Memory B cell (primary cell): ENCODE data around the gene CRYBA2.

Source experiments
- ATAC-seq: fragments of 150-1000 bp; cut with Tn5 transposase; 2 replicates; pipeline ENCODE4 v1.10.0; 2021; ENCODE audit warnings: low read depth, mild to moderate bottlenecking, moderate library complexity
- DNase-seq, 2 donors: peaks; one replicate each; pipeline ENCODE4 v3.0.0; 2022; ENCODE audit warnings: low spot score in 2 of 2
- H3K27ac Mint-ChIP-seq: one replicate; pipeline ENCODE4 v1.8.0; 2022; ENCODE audit warnings: mild to moderate bottlenecking, moderate library complexity, mixed read lengths
- H3K27me3 Mint-ChIP-seq: one replicate; pipeline ENCODE4 v1.8.0; 2022; ENCODE audit warnings: mixed read lengths
- H3K36me3 Mint-ChIP-seq: one replicate; pipeline ENCODE4 v1.8.0; 2022; ENCODE audit warnings: mild to moderate bottlenecking, mixed read lengths
- H3K4me1 Mint-ChIP-seq: one replicate; pipeline ENCODE4 v1.8.0; 2022; ENCODE audit warnings: mixed read lengths
- H3K4me3 Mint-ChIP-seq: one replicate; pipeline ENCODE4 v1.8.0; 2022; ENCODE audit warnings: mild to moderate bottlenecking, moderate library complexity, mixed read lengths
- H3K9me3 Mint-ChIP-seq: one replicate; pipeline ENCODE4 v1.8.0; 2022; ENCODE audit warnings: mixed read lengths

Gene CRYBA2

DNA sequence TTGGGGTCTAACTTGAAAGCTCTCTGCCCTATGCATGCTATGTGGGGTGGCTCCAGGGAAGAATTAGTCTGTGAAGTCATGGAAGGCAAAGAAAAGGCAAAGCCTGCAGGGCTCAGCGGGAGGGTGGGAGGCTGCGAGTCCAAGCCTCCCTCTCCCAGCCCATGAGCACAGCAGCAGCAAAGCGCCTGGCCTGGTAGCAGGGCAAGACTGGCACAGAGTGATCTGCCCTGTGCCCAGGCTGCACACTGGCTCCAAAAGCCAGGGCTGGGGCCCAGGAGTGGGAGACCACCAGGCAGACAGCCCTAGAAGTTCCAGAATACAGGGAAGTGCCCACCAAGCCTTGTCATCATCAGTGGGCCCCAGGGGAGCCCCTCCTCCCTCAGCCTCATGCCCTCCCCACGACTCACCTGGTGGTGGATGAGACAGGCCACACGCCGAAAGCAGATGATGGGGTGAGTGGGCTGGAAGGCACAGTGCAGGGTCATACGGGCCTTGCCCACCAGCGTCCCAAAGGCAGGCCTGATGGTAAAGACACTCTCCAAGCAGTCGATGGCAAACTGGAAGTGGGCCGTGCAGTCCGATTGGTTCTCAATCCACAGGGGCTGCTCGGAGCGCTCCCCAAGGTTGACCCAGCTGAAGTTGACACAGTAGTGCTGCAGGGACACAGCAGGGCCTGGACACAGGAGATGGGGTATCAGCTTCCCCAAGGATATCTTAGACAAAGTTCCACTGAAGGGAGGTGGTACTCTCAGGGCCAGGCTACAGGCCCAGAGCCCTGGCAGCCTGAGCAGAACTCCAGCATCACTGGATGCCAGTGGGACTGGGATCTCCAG is 36.0 kb upstream of the CRYBA2 start:
- DNase-seq = peak in 1 of 2 donors; percentile 28
- Mint-ChIP-seq H3K9me3 (no peaks in the 10 kb centered on the region), H3K36me3 (no peaks in the 10 kb centered on the region), H3K27ac (no peak overlapping the region), H3K27me3 (peaks cover 18% of the 10 kb centered on the region), H3K4me1 (no peaks in the 10 kb centered on the region), H3K4me3 (no peak overlapping the region)
- ATAC-seq = peak; percentile 22

DNA sequence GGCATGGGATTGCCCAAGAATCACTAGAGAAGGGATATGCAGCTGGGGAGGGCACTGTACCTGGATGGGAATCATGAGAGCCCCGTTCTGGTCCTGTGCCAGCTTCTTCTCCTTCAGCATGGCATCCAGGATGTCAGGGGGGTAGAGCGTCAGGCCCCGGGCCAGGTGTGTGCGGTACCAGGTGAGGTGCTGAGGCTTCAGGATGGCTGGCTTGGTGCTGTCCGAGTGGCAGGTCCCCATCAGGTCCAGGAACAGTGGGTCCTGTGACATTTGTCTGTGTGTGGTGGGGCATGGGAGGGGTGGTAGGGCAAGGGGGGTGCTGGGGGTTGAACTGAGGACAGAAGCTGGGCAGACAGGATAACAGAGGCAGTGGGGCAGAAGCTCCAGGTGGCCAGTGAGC is 34.9 kb upstream of the CRYBA2 start:
- Mint-ChIP-seq H3K4me1 (no peaks in the 10 kb centered on the region), H3K27me3 (peaks cover 18% of the 10 kb centered on the region), H3K27ac (no peak overlapping the region), H3K4me3 (no peak overlapping the region), H3K36me3 (no peaks in the 10 kb centered on the region), H3K9me3 (no peaks in the 10 kb centered on the region)
- ATAC-seq (no peak), DNase-seq (no peak)

DNA sequence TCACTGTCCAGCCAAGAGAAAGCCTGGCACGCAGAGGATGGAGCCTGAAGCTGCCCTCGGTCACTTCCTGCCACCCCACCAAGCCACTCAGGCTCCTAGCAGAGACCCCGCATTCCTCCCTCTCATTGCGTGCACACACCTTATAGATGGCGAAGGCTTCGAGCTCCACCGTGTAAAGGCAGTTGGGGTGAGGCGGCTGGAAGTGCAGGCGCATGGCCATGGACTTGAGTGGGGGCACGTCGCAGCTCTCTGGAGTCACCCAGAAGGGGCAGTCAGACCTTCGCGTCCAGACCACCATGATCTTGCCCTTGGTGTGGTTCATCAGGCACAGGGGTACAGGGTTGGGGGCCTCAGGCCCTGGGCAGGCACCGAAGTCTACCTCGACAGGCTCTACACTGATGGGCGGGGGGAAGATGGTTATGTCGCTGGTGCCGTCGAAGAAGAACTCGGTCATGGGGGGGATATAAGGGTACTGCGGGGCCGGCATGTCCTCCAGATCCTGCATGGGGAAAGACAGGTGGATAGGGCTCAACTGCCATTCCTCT is 34.4 kb upstream of the CRYBA2 start:
- Mint-ChIP-seq H3K4me1 (no peaks in the 10 kb centered on the region), H3K4me3 (no peak overlapping the region), H3K27ac (no peak overlapping the region), H3K9me3 (no peaks in the 10 kb centered on the region), H3K36me3 (no peaks in the 10 kb centered on the region), H3K27me3 (peaks cover 18% of the 10 kb centered on the region)
- DNase-seq (no peak), ATAC-seq (no peak)

DNA sequence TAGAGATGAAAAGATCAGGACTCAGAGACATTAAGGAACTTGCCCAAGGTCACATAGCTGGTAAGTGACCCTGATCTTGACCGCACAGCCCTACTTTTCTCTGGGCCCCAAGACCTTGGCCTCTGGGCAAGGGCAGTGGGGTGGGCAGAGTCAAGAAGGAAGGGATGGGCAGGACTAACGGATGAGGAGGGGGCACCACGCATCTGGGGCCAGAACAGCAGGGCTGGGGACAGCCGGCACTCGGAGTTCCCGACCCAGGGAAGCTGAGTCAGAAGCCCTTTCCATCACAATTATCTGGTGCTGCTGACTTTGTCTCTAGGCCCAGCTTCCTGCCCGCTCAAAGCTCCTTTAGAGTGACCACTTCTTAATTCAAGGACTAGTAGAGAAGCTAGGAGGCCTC is 33.7 kb upstream of the CRYBA2 start:
- Mint-ChIP-seq H3K27ac (no peak overlapping the region), H3K9me3 (no peaks in the 10 kb centered on the region), H3K27me3 (peaks cover 15% of the 10 kb centered on the region), H3K36me3 (no peaks in the 10 kb centered on the region), H3K4me3 (no peak overlapping the region), H3K4me1 (no peaks in the 10 kb centered on the region)
- no peak for ATAC-seq
- no peak for DNase-seq

DNA sequence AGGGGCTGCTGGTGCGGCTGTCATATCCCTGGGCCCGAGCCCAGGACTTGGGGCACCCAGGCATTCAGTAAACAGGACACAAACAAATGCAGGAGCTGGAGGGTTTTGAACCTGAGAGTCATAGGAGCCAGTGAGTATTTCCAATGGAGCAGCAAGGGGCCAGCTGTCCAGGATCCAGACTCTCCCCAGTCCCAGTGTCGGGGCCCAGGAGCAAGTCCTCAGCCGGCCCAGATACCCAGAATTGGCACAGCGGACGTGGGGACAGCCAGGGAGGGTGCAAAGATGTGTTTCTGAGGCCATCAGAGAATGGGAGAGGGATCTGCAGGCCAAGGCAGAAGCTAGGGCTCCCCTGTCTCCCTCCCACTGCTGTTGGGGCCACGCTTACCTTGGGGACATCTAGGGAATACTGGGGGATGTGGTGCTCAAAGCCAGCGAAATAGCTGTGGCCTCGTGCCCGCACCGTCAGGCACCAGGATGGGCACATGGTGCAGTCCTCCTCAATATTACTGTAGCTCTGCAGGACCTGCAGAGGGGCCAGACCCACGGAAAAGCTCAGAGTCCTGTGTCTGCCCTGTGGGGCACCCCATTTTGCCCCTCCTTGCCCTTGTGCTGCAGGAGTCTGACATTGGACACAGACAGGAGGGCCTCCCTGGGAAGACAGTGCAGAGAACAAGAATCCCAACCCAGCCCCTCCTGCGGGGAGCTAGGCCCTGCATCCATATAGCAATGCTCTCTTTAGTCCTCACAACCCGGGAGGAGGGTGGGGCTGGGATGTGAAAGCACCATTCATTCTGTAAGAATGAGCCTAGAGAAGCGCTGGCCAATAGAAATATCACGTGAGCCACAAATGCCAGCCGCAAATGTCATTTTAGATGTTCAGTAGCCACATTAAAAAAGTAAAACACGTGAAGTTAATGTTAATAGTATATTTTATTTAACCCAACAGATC is 32.7 kb upstream of the CRYBA2 start:
- ATAC-seq (no peak), DNase-seq (no peak)
- Mint-ChIP-seq H3K27ac (no peak overlapping the region), H3K4me3 (no peak overlapping the region), H3K27me3 (peaks cover 12% of the 10 kb centered on the region), H3K4me1 (no peaks in the 10 kb centered on the region), H3K9me3 (no peaks in the 10 kb centered on the region), H3K36me3 (no peaks in the 10 kb centered on the region)

DNA sequence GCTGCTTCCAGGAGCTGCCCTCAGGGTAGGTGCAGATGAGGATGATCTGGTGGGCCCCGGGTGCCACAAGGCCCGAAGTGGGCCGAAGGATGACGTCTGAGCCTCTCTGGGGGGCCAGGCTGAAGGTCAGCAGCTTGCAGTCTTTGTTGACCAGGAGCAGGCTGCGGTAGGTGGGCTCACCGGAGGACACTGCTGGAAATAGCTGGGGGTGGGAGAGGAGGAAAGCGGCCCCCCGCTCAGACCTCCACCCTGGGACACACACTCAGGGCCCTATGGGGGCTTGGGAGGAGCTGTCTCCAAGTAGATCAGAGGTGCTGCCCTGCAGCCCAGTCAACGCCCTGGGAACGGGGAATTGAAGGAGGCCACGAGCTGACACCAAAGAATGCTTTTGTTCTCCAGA is 30.8 kb upstream of the CRYBA2 start:
- Mint-ChIP-seq H3K4me1 (no peaks in the 10 kb centered on the region), H3K36me3 (no peaks in the 10 kb centered on the region), H3K27me3 (peaks cover 5% of the 10 kb centered on the region), H3K9me3 (no peaks in the 10 kb centered on the region), H3K4me3 (no peak overlapping the region), H3K27ac (no peak overlapping the region)
- no peak for ATAC-seq
- no peak for DNase-seq

DNA sequence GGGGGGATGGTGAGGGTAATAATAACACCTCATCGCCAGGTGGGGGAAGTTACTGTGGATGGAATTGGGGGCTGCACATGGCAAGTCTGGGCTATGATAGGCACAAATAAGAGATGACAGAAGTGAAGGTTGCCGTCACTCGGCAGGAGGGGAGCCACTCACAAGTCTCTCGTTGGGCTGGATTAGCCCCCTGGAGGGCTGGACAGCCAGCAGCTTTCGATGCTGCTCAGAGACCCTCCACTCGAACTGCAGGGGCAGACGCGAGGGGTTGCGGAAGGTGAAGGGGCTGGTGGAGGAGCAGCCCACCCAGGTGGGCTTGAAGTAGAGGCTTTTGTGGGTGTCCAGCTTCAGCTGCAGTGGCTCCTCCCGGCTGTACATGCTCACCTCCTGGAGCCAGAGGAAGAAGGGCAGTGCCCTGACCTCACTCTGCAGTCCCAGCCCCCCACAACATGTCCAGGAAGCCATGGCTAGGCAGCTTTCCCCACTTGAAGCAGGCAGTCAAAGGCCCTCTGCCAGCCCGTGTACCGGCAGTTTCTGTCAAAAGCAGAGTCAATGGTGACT is 29.9 kb upstream of the CRYBA2 start:
- Mint-ChIP-seq H3K4me3 (no peak overlapping the region), H3K9me3 (no peaks in the 10 kb centered on the region), H3K36me3 (no peaks in the 10 kb centered on the region), H3K4me1 (no peaks in the 10 kb centered on the region), H3K27ac (no peak overlapping the region), H3K27me3 (peaks cover 8% of the 10 kb centered on the region)
- ATAC-seq = no peak
- DNase-seq = no peak

DNA sequence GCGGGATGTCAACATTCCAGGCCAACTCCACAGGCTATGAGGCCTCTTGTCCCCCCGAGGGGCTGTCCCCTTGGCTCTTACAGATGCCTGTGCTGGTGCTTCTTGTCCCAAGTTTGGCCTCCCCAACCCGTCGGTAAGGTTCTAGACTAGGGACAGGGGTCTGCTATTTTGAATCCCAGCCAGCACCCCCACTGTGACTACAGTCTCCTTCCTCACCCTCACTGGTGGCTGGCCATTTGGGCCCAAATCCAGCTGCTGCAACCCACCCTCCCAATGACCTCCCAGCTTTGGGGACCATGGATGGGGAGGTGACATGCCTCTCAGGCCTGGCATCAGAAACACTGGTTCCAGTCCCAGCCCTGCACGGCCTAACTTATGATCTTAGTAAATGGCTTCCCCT is 29.4 kb upstream of the CRYBA2 start:
- no peak overlapping the region for H3K27ac Mint-ChIP-seq
- DNase-seq = no peak
- no peaks in the 10 kb centered on the region for H3K36me3 Mint-ChIP-seq
- peaks cover 8% of the 10 kb centered on the region for H3K27me3 Mint-ChIP-seq
- H3K4me3 Mint-ChIP-seq = no peak overlapping the region
- ATAC-seq = no peak
- no peaks in the 10 kb centered on the region for H3K9me3 Mint-ChIP-seq
- no peaks in the 10 kb centered on the region for H3K4me1 Mint-ChIP-seq

DNA sequence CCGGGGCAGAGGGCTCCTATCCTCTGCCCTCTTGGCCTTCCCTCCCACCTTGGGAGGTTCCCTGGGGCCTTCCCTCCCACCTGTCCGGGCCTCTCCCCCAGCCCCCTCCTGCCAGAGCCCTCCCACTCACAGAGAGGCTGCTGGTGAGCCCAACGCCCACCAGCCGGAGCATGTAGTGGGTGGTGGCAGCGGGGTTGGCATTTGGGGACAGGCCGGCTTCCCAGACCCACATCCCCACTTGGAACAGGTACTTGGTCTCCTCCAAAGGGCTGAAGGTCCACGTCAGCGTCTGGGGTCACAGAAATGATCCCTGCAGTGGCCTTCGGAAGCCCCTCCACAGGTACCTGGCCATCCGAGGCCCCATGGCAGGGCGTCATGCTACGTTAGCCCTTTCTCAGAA is 28.8 kb upstream of the CRYBA2 start:
- DNase-seq (no peak), ATAC-seq (no peak)
- Mint-ChIP-seq H3K27me3 (peaks cover 8% of the 10 kb centered on the region), H3K27ac (no peak overlapping the region), H3K4me1 (no peaks in the 10 kb centered on the region), H3K36me3 (no peaks in the 10 kb centered on the region), H3K9me3 (no peaks in the 10 kb centered on the region), H3K4me3 (no peak overlapping the region)

DNA sequence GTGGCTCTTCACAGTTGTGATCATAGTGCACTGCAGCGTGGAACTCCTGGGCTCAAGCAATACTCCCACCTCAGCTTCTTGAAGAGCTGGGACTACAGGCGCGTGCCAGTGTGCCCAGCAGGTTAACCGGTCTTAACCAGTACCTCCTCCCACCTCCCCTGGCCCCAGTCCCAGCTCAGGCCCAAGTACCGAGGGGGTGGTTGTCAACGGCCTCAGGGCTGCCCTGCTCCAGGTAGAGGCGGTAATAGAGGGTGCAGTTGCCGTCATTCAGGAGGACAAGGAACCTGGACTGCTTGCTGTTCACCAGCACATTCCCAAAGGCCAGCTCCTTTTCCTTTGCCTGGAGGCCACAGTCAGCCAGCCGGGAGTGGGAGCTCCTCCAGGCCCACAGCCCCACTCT is 28.4 kb upstream of the CRYBA2 start:
- no peaks in the 10 kb centered on the region for H3K9me3 Mint-ChIP-seq
- ATAC-seq = no peak
- H3K36me3 Mint-ChIP-seq = no peaks in the 10 kb centered on the region
- peaks cover 8% of the 10 kb centered on the region for H3K27me3 Mint-ChIP-seq
- H3K4me1 Mint-ChIP-seq = no peaks in the 10 kb centered on the region
- no peak overlapping the region for H3K4me3 Mint-ChIP-seq
- no peak for DNase-seq
- no peak overlapping the region for H3K27ac Mint-ChIP-seq

DNA sequence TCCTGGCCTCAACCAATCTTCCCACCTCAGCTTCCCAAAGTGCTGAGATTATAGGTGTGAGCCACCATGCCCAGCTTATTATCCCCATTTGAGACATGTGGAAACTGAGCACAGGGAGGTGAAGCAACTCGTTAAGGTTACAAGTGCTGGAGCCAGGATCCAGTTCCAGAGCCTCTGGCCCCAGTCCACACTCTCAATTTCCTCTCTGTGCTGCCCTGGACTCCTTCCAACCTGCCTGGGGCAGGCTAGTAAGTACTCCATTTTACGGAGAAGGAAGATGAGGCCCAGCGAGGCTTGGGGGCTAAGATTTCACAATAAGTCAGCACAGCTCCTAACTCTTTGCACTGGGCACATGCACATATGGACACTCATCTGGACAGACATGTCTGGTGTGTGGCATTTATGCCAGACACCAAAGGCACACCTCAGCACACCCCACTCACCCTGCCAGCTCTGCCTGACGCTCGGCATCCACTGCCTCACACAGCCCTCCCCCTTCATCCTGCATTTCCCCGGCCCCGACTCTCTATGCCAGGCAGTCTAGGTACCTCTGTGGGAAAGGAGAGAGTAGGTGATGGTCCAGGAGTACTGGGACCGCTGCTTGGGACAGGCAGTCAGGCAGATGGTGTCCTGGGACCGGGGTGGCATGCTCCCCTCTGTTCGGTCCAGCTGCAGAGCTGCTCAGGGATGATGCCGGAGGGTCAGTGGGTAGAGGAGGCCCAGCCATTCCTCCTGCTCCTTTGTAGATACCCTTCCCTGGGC is 27.6 kb upstream of the CRYBA2 start:
- Mint-ChIP-seq H3K4me3 (no peak overlapping the region), H3K4me1 (no peaks in the 10 kb centered on the region), H3K27me3 (peaks cover 10% of the 10 kb centered on the region), H3K27ac (no peak overlapping the region), H3K36me3 (no peaks in the 10 kb centered on the region), H3K9me3 (no peaks in the 10 kb centered on the region)
- DNase-seq = no peak
- no peak for ATAC-seq

DNA sequence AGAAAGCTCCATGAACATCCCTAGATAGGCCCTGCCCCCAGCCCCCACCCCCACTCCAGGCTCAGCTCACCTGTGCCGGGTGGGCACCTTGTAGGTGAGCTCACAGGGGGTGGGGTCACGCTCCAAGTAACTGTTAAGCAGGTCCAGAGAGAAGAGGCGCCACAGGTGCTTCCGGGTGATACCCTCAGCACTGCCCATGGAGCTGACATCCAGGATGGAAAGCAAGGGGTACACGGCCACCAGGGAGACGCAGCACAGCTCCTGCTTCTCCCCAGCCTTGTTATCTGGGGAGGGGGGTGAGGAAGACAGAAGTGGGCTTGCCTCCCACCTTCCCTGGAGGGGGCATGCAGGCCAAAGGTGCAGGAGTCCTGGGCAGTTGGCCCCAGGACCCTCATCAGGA is 26.2 kb upstream of the CRYBA2 start:
- ATAC-seq (no peak), DNase-seq (no peak)
- Mint-ChIP-seq H3K4me3 (no peak overlapping the region), H3K9me3 (no peaks in the 10 kb centered on the region), H3K27ac (no peak overlapping the region), H3K36me3 (no peaks in the 10 kb centered on the region), H3K4me1 (no peaks in the 10 kb centered on the region), H3K27me3 (peaks cover 15% of the 10 kb centered on the region)

DNA sequence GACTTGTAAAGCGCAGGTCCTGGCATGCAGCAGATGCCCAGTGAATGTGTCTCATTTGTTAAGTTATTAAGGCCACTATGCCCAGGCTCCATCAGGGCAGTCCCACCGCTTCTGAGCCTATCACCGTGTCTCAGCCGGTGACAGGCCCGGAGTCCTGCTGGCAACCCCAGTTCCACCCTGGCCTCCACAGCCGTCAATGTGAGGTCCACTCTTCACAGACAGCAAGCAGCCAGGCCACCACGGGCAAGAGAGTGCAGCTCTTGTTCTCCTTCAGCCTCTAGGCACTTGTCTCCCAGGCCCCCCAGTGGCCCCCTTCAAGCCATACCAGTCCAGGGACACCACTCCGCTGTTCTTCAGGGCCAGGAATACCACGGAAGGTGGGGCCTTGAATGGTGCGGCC is 25.5 kb upstream of the CRYBA2 start:
- DNase-seq (no peak), ATAC-seq (no peak)
- no peak overlapping the region for H3K4me3 Mint-ChIP-seq
- H3K4me1 Mint-ChIP-seq = no peaks in the 10 kb centered on the region
- no peaks in the 10 kb centered on the region for H3K9me3 Mint-ChIP-seq
- H3K36me3 Mint-ChIP-seq = no peaks in the 10 kb centered on the region
- H3K27me3 Mint-ChIP-seq = peaks cover 17% of the 10 kb centered on the region
- H3K27ac Mint-ChIP-seq = no peak overlapping the region
